ENCODE data around the gene OGFOD2.
"Not testable (repeated sequence)": the region's sequence is repeated elsewhere in the genome, so short reads cannot be mapped to it uniquely, and the experiment has no call there.

OGFOD2 gene

DNA sequence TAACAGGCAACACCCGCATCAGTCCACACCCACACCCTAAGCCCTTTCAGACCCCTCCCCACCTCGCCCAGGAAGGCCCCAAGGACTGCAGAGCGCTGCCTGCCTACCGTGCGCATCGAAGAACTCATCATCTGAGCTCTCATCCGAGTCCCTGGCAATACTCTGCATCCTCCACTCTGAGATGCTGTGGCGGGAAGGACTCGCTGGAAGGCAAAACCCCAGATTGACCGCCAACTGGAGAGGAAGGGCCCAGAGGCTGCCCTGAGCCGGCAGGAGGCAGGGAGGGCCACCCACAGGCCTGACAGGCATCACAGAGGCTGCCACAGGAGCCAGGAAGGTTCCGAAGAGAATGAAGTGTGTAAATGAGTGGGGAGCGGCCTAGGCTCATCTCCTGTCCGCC, 29.2 kb downstream of the OGFOD2 start:
- Histone ChIP-seq H3K36me3 (ENCODE audit: control insufficient read depth, insufficient read depth, low read length) (no peaks in the 10 kb centered on the region), H3K9me3 (ENCODE audit: control insufficient read depth, insufficient read depth, low read length) (no peaks in the 10 kb centered on the region), H3K9ac (ENCODE audit: low read depth, low read length) (no peak overlapping the region), H3K4me3 (ENCODE audit: low read depth, low read length) (no peak overlapping the region), H3K27me3 (ENCODE audit: control insufficient read depth, insufficient read depth, low read length) (no peaks in the 10 kb centered on the region), H3K4me1 (ENCODE audit: control insufficient read depth, insufficient read depth, low read length) (no peaks in the 10 kb centered on the region)

DNA sequence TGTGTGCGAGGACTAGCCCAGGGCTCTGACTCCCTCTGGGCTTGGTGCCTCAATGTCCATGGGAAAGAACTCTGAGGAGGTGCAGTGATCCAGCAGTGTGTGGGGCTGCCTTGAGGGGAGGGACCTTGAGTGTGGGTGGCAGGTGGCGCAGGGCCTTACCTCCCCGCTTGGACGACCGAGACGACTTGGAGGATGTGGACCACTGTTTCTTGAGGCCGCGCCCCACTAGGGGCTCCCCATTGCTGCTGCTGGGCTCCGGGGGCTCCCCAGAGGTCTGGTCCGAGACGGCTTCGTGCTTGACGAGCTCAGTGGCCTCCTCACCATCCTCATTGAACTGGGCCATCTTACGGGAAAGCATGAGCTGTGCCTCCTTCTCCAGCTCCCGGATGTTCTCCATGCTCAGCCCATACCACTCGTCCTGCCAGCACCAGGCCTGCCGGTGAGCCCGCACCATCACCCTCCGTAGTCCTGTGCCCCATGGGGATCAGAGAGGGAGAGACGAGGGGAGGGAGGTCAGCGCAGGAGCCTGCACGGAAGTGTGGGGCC, 30.1 kb downstream of the OGFOD2 start:
- Histone ChIP-seq H3K9ac (ENCODE audit: low read depth, low read length) (no peak overlapping the region), H3K9me3 (ENCODE audit: control insufficient read depth, insufficient read depth, low read length) (no peaks in the 10 kb centered on the region), H3K4me1 (ENCODE audit: control insufficient read depth, insufficient read depth, low read length) (no peaks in the 10 kb centered on the region), H3K27me3 (ENCODE audit: control insufficient read depth, insufficient read depth, low read length) (no peaks in the 10 kb centered on the region), H3K4me3 (ENCODE audit: low read depth, low read length) (no peak overlapping the region), H3K36me3 (ENCODE audit: control insufficient read depth, insufficient read depth, low read length) (no peaks in the 10 kb centered on the region)

DNA sequence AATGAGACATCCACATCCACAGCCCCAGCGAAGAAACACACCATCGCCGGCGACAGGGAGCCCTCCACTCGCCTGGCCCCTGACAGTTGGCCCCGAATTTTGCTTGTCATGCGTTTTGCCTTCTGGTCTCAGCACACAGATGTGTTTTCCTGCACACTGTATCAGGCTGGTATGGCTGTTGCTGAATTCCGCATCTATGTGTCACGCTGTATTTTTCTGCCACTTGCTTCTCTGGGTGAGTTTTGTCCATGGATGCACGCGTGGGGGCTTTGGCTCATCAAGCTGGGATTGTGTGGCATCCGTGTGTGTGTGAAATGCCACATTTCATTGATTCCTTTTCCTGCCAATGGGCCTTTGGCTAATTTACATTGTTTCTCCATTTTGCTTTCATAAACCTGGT, 31.9 kb downstream of the OGFOD2 start:
- Histone ChIP-seq H3K36me3 (ENCODE audit: control insufficient read depth, insufficient read depth, low read length) (no peaks in the 10 kb centered on the region), H3K4me3 (ENCODE audit: low read depth, low read length) (no peak overlapping the region), H3K4me1 (ENCODE audit: control insufficient read depth, insufficient read depth, low read length) (no peaks in the 10 kb centered on the region), H3K9me3 (ENCODE audit: control insufficient read depth, insufficient read depth, low read length) (no peaks in the 10 kb centered on the region), H3K9ac (ENCODE audit: low read depth, low read length) (no peak overlapping the region), H3K27me3 (ENCODE audit: control insufficient read depth, insufficient read depth, low read length) (no peaks in the 10 kb centered on the region)

DNA sequence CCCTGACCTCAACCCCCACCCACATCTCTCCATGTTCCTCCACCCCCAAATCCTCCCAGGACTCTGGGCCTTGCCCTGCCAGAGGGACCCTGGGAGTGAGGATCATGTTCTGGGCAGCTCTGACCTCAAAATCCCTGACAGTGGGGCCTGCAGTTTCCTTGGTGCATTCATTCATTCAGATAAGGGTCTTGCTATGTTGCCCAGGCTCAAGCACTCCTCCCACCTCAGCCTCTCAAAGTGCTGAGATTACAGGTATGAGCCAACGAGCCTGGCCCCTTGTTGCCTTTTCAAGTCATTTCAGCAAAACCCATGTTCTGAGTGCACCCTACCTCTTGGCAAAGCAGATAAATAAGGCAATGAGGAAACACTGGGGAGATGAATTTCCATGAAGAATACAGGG, 35.1 kb downstream of the OGFOD2 start:
- Histone ChIP-seq H3K36me3 (ENCODE audit: control insufficient read depth, insufficient read depth, low read length) (no peaks in the 10 kb centered on the region), H3K4me1 (ENCODE audit: control insufficient read depth, insufficient read depth, low read length) (no peaks in the 10 kb centered on the region), H3K27me3 (ENCODE audit: control insufficient read depth, insufficient read depth, low read length) (no peaks in the 10 kb centered on the region), H3K9me3 (ENCODE audit: control insufficient read depth, insufficient read depth, low read length) (no peaks in the 10 kb centered on the region), H3K4me3 (ENCODE audit: low read depth, low read length) (no peak overlapping the region), H3K9ac (ENCODE audit: low read depth, low read length) (no peak overlapping the region)

DNA sequence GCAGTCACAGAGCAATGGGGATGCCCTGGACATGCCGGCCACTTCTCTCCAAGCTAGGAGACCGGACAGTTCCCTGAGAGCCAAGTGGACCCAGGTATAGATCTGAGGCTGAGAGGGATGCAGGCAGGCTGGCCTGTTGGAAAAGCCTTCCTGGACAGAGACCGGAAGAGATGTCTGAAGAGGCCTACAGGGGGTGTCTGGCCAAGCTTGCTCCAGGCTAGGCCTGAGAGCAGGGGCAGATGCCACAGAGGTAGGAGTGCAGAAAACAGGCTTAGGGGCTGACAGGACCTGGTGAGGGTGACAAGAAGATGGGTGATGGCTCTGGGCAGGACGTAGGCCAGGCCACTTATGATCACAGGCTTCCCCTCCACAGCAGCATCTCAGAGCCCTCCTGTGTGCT, 35.6 kb downstream of the OGFOD2 start:
- H3K27me3 ChIP-seq (ENCODE audit: control insufficient read depth, insufficient read depth, low read length) = no peaks in the 10 kb centered on the region
- H3K9ac ChIP-seq (ENCODE audit: low read depth, low read length) = no peak overlapping the region
- no peak overlapping the region for H3K4me3 ChIP-seq (ENCODE audit: low read depth, low read length)
- no peaks in the 10 kb centered on the region for H3K36me3 ChIP-seq (ENCODE audit: control insufficient read depth, insufficient read depth, low read length)
- no peaks in the 10 kb centered on the region for H3K9me3 ChIP-seq (ENCODE audit: control insufficient read depth, insufficient read depth, low read length)
- no peaks in the 10 kb centered on the region for H3K4me1 ChIP-seq (ENCODE audit: control insufficient read depth, insufficient read depth, low read length)

DNA sequence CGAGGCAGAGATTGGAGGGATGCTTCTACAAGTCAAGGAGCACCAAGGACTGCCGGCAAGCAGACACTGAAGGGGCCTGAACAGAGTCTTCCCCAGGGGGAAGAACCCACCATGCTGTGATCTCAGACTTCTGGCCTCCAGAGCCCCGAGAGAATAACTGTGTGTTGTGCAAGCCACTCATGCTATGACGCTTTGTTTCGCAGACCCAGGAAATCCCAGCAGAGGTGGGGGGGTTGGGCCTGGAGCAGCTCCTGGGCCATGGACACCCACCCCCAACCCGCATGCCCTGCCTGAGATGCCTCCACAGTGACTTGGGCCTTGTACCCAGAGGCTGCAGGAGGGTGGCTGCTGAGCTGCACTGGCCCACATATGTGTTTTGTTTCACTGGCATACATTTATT, 36.7 kb downstream of the OGFOD2 start:
- Histone ChIP-seq H3K4me3 (ENCODE audit: low read depth, low read length) (no peak overlapping the region), H3K4me1 (ENCODE audit: control insufficient read depth, insufficient read depth, low read length) (no peaks in the 10 kb centered on the region), H3K9ac (ENCODE audit: low read depth, low read length) (no peak overlapping the region), H3K27me3 (ENCODE audit: control insufficient read depth, insufficient read depth, low read length) (no peaks in the 10 kb centered on the region), H3K36me3 (ENCODE audit: control insufficient read depth, insufficient read depth, low read length) (no peaks in the 10 kb centered on the region), H3K9me3 (ENCODE audit: control insufficient read depth, insufficient read depth, low read length) (no peaks in the 10 kb centered on the region)

DNA sequence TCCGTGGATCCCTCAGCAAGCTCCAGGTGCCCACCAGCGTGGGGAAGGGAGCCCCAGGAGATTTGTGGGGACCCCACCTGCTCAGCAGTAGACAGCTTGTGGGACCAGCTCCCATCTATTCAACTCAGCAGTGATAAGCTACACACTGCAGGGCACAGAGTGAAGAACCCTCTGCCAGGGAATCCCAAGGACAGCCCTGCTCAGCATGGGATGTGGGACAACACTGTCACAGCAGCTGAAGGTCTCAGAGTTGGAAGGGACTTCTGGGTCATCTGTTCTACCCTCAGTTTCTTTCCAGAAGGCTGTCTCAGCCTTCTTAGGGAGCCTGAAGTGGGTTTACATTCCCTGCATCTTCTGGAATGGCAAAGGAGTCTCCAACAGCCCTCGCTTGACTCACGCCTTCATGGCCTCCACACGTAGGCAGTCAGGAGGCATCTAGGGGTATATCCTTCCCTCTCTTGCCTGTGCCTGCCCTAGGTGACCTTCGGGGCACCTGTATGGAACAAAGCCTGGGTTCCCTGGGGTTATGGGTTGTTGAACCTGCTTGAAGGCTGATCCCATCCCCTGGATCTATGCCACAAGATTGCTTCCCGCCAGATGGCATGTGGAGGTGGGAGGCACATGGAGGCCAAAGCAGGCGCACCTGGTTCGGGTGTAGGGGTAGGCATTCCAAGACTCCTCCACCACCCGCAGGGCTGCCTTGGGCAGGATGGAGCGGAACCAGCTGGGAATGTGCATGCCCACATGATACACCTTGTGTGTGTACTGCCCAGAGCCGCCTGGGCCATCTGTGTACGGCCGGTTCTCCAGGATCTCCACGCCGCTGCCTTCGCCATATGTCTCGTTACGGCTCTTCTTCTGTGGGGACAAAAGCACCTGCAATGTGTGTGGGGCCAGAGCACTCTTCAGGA, 38.4 kb downstream of the OGFOD2 start:
- Histone ChIP-seq H3K36me3 (ENCODE audit: control insufficient read depth, insufficient read depth, low read length) (no peaks in the 10 kb centered on the region), H3K4me3 (ENCODE audit: low read depth, low read length) (no peak overlapping the region), H3K9ac (ENCODE audit: low read depth, low read length) (no peak overlapping the region), H3K4me1 (ENCODE audit: control insufficient read depth, insufficient read depth, low read length) (no peaks in the 10 kb centered on the region), H3K27me3 (ENCODE audit: control insufficient read depth, insufficient read depth, low read length) (no peaks in the 10 kb centered on the region), H3K9me3 (ENCODE audit: control insufficient read depth, insufficient read depth, low read length) (no peaks in the 10 kb centered on the region)

DNA sequence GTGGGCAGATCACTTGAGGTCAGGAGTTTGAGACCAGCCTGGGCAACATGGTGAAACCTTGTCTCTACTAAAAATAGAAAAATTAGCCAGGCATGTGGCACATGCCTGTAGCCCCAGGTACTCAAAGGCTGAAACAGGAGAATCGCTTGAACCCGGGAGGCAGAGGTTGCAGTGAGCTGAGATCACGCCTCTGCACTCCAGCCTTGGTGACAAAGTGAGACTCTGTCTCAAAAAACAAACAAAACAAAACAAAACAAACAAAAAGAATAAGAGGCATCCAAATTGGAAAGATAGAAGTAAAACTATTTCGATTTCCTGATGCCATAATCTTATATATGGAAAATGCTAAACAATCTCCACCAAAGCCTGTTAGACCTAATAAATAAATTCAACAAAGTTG, 39.4 kb downstream of the OGFOD2 start:
- H3K4me3 ChIP-seq (ENCODE audit: low read depth, low read length); H3K36me3 ChIP-seq (ENCODE audit: control insufficient read depth, insufficient read depth, low read length); H3K9ac ChIP-seq (ENCODE audit: low read depth, low read length); H3K9me3 ChIP-seq (ENCODE audit: control insufficient read depth, insufficient read depth, low read length); H3K27me3 ChIP-seq (ENCODE audit: control insufficient read depth, insufficient read depth, low read length); H3K4me1 ChIP-seq (ENCODE audit: control insufficient read depth, insufficient read depth, low read length): not testable (repeated sequence)

DNA sequence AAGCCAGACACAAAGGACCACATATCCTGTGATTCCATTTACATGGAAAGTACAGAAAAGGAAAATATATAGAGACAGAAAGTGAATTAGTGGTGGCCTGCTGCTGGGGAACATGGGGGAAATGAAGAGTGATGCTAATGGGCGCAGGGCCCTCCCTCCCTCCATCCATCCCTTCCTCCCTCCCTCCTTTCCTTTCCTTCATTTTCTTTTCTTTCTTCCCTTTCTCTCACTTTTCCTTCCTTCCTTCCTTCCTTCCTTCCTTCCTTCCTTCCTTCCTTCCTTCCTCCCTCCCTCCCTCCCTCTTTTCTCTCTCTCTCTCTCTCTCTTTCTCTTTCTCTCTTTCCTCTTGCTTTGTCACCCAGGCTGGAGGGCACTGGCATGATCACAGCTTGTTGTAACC, 42.7 kb downstream of the OGFOD2 start:
- Histone ChIP-seq H3K9ac (ENCODE audit: low read depth, low read length) (no peak overlapping the region), H3K4me1 (ENCODE audit: control insufficient read depth, insufficient read depth, low read length) (no peaks in the 10 kb centered on the region), H3K36me3 (ENCODE audit: control insufficient read depth, insufficient read depth, low read length) (no peaks in the 10 kb centered on the region), H3K27me3 (ENCODE audit: control insufficient read depth, insufficient read depth, low read length) (no peaks in the 10 kb centered on the region), H3K9me3 (ENCODE audit: control insufficient read depth, insufficient read depth, low read length) (no peaks in the 10 kb centered on the region), H3K4me3 (ENCODE audit: low read depth, low read length) (no peak overlapping the region)

DNA sequence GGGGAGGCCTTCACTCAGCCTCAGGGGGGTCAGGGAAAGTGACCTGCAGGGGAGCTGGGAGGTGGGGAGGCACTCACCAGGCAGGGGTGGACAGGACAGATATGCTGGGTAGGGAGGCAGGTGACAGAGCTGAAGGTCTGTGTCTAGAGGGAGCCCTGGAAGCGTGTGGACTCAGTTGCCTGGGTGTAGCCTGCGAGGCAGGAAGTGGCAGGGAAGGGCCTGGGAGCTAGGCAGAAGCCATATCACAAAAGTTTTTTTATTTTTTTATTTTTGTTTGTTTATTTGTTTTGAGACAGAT, 44.7 kb downstream of the OGFOD2 start:
- Histone ChIP-seq H3K4me3 (ENCODE audit: low read depth, low read length) (no peak overlapping the region), H3K9me3 (ENCODE audit: control insufficient read depth, insufficient read depth, low read length) (no peaks in the 10 kb centered on the region), H3K27me3 (ENCODE audit: control insufficient read depth, insufficient read depth, low read length) (no peaks in the 10 kb centered on the region), H3K36me3 (ENCODE audit: control insufficient read depth, insufficient read depth, low read length) (no peaks in the 10 kb centered on the region), H3K9ac (ENCODE audit: low read depth, low read length) (no peak overlapping the region), H3K4me1 (ENCODE audit: control insufficient read depth, insufficient read depth, low read length) (no peaks in the 10 kb centered on the region)

DNA sequence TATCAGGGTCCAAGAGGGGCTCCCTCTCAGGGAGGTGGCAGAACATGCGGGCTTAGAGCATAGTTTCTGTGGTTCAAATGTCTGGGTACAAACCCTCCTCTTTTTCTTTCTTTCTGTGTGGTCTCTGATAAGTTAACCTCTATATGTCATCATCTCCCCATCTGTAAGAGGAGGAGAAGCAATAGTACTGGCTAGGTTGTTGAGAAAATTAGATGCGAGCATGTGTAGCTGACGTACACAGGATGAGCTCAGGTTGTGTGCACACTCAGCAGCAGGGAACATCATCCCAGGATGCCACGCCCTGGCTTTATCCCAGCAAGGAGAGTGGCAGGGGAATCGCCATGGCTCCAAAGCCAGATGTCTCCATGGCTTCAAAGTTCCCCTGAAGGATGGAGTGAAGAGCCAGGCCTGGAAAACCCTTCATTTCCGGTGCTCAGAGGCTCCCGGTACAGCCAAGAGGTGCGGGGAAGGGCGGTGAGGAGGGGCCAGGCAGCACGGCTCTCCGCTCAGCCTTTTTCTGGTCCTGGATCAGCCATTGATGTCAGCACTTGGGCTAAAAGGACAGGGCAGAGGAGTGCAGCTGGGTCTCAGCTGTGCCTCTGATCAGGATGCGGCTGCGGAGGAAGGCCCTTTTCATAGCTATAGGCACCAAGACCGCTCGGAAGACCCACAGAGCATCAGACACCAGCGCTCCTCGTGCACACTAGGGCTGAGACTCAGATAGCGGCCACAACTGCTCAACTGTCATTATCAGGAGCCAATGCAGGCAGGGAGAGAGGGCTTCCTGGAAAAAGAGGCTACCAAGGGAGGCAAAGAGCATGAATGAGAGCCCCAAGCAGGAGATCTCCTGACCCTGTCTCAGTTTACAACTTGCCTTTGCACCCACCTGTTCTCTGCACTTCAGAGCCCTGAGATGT, 46.9 kb downstream of the OGFOD2 start:
- Histone ChIP-seq H3K4me3 (ENCODE audit: low read depth, low read length) (no peak overlapping the region), H3K4me1 (ENCODE audit: control insufficient read depth, insufficient read depth, low read length) (no peaks in the 10 kb centered on the region), H3K27me3 (ENCODE audit: control insufficient read depth, insufficient read depth, low read length) (no peaks in the 10 kb centered on the region), H3K9ac (ENCODE audit: low read depth, low read length) (no peak overlapping the region), H3K9me3 (ENCODE audit: control insufficient read depth, insufficient read depth, low read length) (no peaks in the 10 kb centered on the region), H3K36me3 (ENCODE audit: control insufficient read depth, insufficient read depth, low read length) (no peaks in the 10 kb centered on the region)

DNA sequence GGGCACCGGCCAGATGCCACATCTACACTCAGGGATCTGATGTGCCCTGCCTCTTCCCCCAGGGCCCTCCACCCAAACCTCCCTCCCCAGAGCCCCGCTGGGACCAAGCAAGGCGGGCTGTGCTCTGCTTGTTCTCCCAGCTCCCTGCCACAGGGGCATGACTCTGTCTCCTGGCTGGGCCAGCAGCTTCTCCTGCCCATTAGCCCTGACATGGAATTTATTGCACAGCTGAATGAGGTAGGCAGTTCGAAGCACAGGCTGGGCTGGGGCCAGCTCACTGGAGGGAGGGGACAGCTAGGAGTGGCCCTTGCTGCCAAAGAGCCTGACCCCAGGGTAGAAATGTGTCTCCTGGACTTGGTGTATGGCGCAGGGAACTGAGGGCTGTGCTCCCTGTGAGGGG, 47.8 kb downstream of the OGFOD2 start:
- Histone ChIP-seq H3K27me3 (ENCODE audit: control insufficient read depth, insufficient read depth, low read length) (no peaks in the 10 kb centered on the region), H3K9ac (ENCODE audit: low read depth, low read length) (no peak overlapping the region), H3K4me1 (ENCODE audit: control insufficient read depth, insufficient read depth, low read length) (no peaks in the 10 kb centered on the region), H3K36me3 (ENCODE audit: control insufficient read depth, insufficient read depth, low read length) (no peaks in the 10 kb centered on the region), H3K9me3 (ENCODE audit: control insufficient read depth, insufficient read depth, low read length) (no peaks in the 10 kb centered on the region), H3K4me3 (ENCODE audit: low read depth, low read length) (no peak overlapping the region)

All from iPS-15b (cell line).